GM18517 (cell line): ENCODE data around the gene CDC20.
"Not testable (repeated sequence)": the region's sequence is repeated elsewhere in the genome, so short reads cannot be mapped to it uniquely, and the experiment has no call there.

Source experiments
- ATAC-seq: cut with Tn5 transposase; IDR thresholded peaks from one replicate; pipeline ENCODE4 v1.9.1; 2021; ENCODE audit warnings: mild to moderate bottlenecking, moderate library complexity; ENCODE audit not compliant: unreplicated experiment

CDC20 gene

DNA sequence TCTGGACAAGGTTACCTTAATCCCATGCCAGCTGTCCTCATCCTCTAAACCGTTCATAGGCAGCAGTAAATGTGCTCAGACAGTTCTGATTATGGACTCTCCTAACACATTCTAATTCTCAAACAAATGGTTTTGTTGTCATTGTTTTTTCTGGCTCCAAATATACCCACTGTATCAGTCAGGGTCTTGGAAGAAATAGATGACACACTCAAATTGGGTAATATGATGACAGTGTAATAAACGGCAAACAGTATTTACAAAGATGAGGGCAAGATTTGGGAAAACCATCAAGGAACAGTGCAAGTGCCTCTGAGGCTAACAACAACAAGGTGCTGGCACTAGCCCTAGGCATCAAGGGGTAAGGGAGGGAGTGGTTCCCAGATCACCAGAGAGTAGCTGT lies 4.3 kb upstream of the CDC20 start:
- no peak for ATAC-seq

DNA sequence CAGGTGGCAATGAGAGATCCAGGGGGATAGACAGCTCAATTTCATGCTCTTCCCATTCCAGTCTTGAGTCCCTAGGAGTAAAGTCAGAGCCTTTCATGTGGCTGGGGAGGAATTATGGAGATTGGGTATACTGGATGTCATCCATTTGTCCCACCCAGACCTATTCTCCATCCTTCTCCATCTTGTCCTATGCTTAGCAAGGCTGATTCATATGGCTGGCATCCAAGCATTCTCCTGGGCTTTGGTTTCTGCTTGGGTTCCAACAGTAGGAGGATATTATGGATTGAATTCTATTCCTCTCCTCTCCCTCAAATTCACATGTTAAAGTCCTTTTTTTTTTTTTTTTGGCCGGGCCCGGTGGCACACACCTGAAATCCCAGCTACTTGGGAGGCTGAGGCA lies 3.8 kb upstream of the CDC20 start:
- no peak for ATAC-seq

GRCh38 chr1:43357251-43357650 lies 1.5 kb upstream of the CDC20 start:
- no peak for ATAC-seq

- no peak for ATAC-seq
Observed at GRCh38 chr1:43358121-43358745, 548 bp upstream of the CDC20 start.

GRCh38 chr1:43359696-43360095 lies 915 bp downstream of the CDC20 start:
- ATAC-seq, result no peak

- ATAC-seq, result no peak
Observed at GRCh38 chr1:43360616-43361015, 1.8 kb downstream of the CDC20 start.

- ATAC-seq, result no peak
Observed at GRCh38 chr1:43363283-43363934, 4.6 kb downstream of the CDC20 start.

GRCh38 chr1:43363935-43364525 lies 5.2 kb downstream of the CDC20 start:
- ATAC-seq, result no peak

DNA sequence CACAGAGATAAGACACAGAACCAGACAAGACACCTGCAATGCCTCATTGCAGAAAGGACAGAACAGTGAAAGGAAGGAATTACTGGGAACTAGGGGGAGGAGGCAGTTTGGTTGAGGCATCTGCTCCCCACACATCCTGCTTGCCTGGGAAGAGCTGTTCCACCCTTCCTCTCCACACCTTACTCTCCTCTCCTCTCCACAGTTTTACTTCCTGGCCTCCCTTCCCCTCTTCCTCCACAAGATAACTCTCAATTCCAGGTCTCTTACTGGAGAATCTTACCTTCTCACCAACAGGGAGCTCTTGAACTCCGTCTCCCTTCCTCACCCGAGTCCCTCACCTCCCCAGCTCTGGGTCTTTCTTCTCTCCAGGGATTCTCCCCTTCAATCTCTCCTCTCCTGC lies 6.9 kb downstream of the CDC20 start:
- ATAC-seq, result no peak

DNA sequence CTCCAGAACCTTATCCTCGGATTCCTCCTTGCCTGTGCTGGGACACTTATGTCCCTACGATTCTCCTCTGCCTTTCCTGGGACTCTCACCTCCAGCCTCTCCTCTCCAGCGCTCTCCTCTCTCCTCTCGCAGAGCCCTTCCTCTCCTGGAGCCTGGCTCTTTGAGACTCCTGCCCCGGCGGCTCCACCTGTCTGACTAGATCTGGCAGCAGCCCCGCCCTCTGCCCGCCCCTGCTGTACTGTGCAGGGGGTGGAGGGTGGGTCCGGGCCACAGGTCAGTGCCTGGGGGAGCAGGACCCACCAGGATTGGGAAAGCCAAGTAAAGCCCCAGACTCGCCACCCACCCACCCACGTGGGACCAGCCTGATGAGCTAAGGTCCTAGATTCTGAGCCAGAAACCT lies 7.4 kb downstream of the CDC20 start:
- no peak for ATAC-seq

- no peak for ATAC-seq
Observed at GRCh38 chr1:43366601-43367025, 7.8 kb downstream of the CDC20 start.

GRCh38 chr1:43367026-43367903 lies 8.5 kb downstream of the CDC20 start:
- ATAC-seq, result peak; percentile 40

DNA sequence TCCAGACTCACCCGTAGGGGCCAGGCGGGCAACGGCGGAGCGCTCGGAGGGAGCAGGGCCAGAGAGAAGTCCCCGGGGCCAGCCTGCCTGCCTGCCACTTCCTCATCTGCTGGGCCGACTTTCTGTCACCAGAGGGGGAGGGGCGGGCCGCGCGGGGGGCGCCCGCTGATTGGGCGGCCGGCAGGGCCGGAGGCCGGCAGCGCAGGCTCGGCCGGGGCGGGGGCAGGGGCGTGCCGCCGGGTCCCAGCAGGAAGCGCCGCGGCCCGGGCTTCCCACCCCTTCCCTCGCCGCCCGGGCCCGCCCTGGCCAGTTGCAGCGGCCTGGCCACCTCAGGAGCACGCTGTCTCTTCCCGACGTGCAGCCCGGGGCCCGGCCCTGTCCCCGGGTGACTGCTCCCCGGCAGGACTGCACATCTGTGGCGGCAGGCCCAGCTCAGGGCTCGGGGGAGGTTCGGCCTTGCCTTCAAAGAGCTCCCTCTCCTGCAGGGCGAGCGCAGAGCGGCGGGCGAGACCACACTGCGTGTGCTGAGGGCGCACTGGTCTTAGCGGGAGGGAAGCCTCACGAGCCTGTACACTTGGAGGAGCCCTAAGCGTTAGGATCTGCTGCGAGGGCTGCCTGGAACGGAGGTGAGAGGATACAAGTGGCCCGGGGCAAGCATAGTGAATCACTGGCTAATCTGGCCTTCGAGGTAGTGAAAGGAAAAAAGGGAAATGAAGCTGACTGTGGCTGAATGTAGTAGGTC lies 9.3 kb downstream of the CDC20 start, which contains the start of gene ELOVL1:
TSS of gene ELOVL1 (minus strand) at position 108 of the 742 bp plus-strand sequence. CDS start 2,402 bp downstream, outside the sequence.
- peak; percentile 66 for ATAC-seq

GRCh38 chr1:43368646-43369020 lies 9.9 kb downstream of the CDC20 start:
- ATAC-seq, result peak; percentile 2

DNA sequence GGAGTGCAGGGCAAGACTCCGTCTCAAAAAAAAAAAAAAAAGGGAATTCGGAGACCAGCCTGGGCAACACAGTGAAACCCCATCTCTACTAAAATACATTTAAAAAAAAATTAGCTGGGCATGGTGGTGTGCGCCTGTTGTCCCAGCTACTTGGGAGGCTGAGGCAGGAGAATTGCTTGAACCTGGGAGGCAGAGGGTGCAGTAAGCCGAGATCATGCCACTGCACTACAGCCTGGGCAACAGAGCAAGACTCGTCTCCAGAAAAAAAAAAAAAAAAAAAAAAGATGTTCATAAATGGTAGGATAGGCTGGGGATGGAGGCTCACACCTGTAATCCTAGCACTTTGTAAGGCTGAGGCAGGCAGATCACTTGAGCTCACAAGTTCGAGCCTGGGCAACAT lies 11.0 kb downstream of the CDC20 start:
- ATAC-seq, result not testable (repeated sequence)

GRCh38 chr1:43370564-43370963 lies 11.8 kb downstream of the CDC20 start:
- ATAC-seq, result no peak

GRCh38 chr1:43372172-43372571 lies 13.4 kb downstream of the CDC20 start:
- ATAC-seq, result no peak

- ATAC-seq, result no peak
Observed at GRCh38 chr1:43373066-43373940, 14.5 kb downstream of the CDC20 start.

GRCh38 chr1:43376723-43377235 lies 18.0 kb downstream of the CDC20 start:
- ATAC-seq, result no peak
